ENCODE results near the gene MMD. TPM values are rescaled to one million over a fixed set of nuclear protein-coding genes. Genes with fewer than 3 reads are reported as not detected.

Gene MMD
- total and polyA plus RNA-seq, 9 of the 15 experiments (the other 6 are each of a cell fraction or from before 2014, with no cell fraction given) = 3.1 to 18.9 (median 10.7) TPM

DNA sequence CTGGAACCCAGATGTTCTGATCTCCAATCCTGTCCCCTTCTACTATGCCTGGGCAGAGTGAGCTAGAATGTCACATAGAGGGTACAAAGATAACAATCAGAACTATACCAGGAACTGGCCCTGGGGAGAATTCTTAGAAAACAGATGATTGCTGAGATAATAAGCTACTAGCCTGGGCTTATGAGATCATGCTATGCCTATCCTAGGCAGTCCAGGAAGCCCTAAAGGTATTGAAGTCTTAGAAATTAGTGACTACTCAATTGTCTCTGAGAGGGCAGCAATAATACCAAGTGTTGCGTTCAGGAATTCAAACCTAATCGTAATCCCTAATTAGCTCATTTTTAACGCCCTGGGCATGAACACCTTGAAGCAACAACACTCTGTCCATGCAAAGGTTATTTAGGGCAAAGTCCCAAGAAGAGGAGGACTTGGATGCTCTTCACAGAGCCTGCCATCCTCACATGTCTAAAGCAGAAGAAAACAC is 77.1 kb downstream of the MMD start (continued):
- TF ChIP-seq, protein P1, sequence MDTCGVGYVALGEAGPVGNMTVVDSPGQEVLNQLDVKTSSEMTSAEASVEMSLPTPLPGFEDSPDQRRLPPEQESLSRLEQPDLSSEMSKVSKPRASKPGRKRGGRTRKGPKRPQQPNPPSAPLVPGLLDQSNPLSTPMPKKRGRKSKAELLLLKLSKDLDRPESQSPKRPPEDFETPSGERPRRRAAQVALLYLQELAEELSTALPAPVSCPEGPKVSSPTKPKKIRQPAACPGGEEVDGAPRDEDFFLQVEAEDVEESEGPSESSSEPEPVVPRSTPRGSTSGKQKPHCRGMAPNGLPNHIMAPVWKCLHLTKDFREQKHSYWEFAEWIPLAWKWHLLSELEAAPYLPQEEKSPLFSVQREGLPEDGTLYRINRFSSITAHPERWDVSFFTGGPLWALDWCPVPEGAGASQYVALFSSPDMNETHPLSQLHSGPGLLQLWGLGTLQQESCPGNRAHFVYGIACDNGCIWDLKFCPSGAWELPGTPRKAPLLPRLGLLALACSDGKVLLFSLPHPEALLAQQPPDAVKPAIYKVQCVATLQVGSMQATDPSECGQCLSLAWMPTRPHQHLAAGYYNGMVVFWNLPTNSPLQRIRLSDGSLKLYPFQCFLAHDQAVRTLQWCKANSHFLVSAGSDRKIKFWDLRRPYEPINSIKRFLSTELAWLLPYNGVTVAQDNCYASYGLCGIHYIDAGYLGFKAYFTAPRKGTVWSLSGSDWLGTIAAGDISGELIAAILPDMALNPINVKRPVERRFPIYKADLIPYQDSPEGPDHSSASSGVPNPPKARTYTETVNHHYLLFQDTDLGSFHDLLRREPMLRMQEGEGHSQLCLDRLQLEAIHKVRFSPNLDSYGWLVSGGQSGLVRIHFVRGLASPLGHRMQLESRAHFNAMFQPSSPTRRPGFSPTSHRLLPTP (IDR thresholded peaks at IDR 0.05; ENCODE audit: borderline replicate concordance, extremely low read depth, insufficient read length) = no peak
- TF ChIP-seq FOXA1 (IDR thresholded peaks at IDR 0.05; ENCODE audit: borderline replicate concordance) = no peak
- TF ChIP-seq MXI1 (IDR thresholded peaks at IDR 0.05; ENCODE audit: low read depth, low read length) = no peak
- TF ChIP-seq ZNF717 (CRISPR knock-in tag; IDR thresholded peaks at IDR 0.05) = no peak
- TF ChIP-seq ZNF12 (CRISPR knock-in tag; IDR thresholded peaks at IDR 0.05) = no peak
- no peak for TF ChIP-seq RAD51 (IDR thresholded peaks at IDR 0.05; ENCODE audit: borderline replicate concordance, low read depth)
- no peak for TF ChIP-seq ZNF778 (CRISPR knock-in tag; IDR thresholded peaks at IDR 0.05)
- TF ChIP-seq, protein P2, sequence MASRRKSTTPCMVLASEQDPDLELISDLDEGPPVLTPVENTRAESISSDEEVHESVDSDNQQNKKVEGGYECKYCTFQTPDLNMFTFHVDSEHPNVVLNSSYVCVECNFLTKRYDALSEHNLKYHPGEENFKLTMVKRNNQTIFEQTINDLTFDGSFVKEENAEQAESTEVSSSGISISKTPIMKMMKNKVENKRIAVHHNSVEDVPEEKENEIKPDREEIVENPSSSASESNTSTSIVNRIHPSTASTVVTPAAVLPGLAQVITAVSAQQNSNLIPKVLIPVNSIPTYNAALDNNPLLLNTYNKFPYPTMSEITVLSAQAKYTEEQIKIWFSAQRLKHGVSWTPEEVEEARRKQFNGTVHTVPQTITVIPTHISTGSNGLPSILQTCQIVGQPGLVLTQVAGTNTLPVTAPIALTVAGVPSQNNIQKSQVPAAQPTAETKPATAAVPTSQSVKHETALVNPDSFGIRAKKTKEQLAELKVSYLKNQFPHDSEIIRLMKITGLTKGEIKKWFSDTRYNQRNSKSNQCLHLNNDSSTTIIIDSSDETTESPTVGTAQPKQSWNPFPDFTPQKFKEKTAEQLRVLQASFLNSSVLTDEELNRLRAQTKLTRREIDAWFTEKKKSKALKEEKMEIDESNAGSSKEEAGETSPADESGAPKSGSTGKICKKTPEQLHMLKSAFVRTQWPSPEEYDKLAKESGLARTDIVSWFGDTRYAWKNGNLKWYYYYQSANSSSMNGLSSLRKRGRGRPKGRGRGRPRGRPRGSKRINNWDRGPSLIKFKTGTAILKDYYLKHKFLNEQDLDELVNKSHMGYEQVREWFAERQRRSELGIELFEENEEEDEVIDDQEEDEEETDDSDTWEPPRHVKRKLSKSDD (conservative IDR thresholded peaks at IDR 0.05; ENCODE audit: low read length) = no peak
- TF ChIP-seq ZNF263 (CRISPR knock-in tag; IDR thresholded peaks at IDR 0.05; ENCODE audit: borderline replicate concordance) = no peak
- TF ChIP-seq, protein P3, sequence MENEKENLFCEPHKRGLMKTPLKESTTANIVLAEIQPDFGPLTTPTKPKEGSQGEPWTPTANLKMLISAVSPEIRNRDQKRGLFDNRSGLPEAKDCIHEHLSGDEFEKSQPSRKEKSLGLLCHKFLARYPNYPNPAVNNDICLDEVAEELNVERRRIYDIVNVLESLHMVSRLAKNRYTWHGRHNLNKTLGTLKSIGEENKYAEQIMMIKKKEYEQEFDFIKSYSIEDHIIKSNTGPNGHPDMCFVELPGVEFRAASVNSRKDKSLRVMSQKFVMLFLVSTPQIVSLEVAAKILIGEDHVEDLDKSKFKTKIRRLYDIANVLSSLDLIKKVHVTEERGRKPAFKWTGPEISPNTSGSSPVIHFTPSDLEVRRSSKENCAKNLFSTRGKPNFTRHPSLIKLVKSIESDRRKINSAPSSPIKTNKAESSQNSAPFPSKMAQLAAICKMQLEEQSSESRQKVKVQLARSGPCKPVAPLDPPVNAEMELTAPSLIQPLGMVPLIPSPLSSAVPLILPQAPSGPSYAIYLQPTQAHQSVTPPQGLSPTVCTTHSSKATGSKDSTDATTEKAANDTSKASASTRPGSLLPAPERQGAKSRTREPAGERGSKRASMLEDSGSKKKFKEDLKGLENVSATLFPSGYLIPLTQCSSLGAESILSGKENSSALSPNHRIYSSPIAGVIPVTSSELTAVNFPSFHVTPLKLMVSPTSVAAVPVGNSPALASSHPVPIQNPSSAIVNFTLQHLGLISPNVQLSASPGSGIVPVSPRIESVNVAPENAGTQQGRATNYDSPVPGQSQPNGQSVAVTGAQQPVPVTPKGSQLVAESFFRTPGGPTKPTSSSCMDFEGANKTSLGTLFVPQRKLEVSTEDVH (IDR thresholded peaks at IDR 0.05; ENCODE audit: low read depth, partially characterized antibody) = no peak
- TF ChIP-seq IFI16 (CRISPR knock-in tag; IDR thresholded peaks at IDR 0.05) = no peak
- TF ChIP-seq BRCA1 (IDR thresholded peaks at IDR 0.05) = no peak
- no peak for TF ChIP-seq BRCA1 (CRISPR knock-in tag; IDR thresholded peaks at IDR 0.05)
- no peak for TF ChIP-seq RBM39 (optimal IDR thresholded peaks at IDR 0.05; ENCODE audit: low read depth, low read length)
- TF ChIP-seq, protein P4, sequence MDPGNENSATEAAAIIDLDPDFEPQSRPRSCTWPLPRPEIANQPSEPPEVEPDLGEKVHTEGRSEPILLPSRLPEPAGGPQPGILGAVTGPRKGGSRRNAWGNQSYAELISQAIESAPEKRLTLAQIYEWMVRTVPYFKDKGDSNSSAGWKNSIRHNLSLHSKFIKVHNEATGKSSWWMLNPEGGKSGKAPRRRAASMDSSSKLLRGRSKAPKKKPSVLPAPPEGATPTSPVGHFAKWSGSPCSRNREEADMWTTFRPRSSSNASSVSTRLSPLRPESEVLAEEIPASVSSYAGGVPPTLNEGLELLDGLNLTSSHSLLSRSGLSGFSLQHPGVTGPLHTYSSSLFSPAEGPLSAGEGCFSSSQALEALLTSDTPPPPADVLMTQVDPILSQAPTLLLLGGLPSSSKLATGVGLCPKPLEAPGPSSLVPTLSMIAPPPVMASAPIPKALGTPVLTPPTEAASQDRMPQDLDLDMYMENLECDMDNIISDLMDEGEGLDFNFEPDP (CRISPR knock-in tag; IDR thresholded peaks at IDR 0.05) = no peak
- TF ChIP-seq, protein P5, sequence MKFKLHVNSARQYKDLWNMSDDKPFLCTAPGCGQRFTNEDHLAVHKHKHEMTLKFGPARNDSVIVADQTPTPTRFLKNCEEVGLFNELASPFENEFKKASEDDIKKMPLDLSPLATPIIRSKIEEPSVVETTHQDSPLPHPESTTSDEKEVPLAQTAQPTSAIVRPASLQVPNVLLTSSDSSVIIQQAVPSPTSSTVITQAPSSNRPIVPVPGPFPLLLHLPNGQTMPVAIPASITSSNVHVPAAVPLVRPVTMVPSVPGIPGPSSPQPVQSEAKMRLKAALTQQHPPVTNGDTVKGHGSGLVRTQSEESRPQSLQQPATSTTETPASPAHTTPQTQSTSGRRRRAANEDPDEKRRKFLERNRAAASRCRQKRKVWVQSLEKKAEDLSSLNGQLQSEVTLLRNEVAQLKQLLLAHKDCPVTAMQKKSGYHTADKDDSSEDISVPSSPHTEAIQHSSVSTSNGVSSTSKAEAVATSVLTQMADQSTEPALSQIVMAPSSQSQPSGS (CRISPR knock-in tag; IDR thresholded peaks at IDR 0.05) = no peak
- TF ChIP-seq KDM4B (IDR thresholded peaks at IDR 0.05; ENCODE audit: borderline replicate concordance in 2 of 2, low read depth in 1 of 2) = no peak

Measured in K562 (cell line).